GM10266 (cell line): ENCODE results near the gene CORO1C.

Experiments
- DNase-seq: peaks from one replicate; pipeline ENCODE4 v3.0.0; 2012; ENCODE audit errors: extremely low spot score
- CTCF ChIP-seq: IDR thresholded peaks from 2 replicates; pipeline ENCODE4 v1.5.1; 2012; ENCODE audit warnings: mild to moderate bottlenecking, low read depth; ENCODE audit not compliant: control insufficient read depth, insufficient read depth; ENCODE audit errors: missing control alignments

Gene CORO1C

GRCh38 chr12:108728820-108729611 is 2.3 kb downstream of the CORO1C start:
- TF ChIP-seq CTCF, result no peak
- no peak for DNase-seq

GRCh38 chr12:108727868-108728735 is 3.2 kb downstream of the CORO1C start:
- TF ChIP-seq CTCF, result no peak

GRCh38 chr12:108727161-108727560 is 4.2 kb downstream of the CORO1C start:
- DNase-seq, result no peak
- TF ChIP-seq CTCF, result no peak

More at GRCh38 chr12:108727868-108728735, 3.2 kb downstream of the CORO1C start:
- no peak for DNase-seq

- no peak for TF ChIP-seq CTCF
- DNase-seq, result no peak
Observed at GRCh38 chr12:108724890-108725151, 6.5 kb downstream of the CORO1C start.

- no peak for TF ChIP-seq CTCF
- no peak for DNase-seq
Observed at GRCh38 chr12:108724054-108724889, 7.0 kb downstream of the CORO1C start.

GRCh38 chr12:108722992-108723766 is 8.1 kb downstream of the CORO1C start:
- no peak for DNase-seq
- no peak for TF ChIP-seq CTCF
